Measurements from ENCODE around the gene HBS1L. TPM values are rescaled to one million over a fixed set of nuclear protein-coding genes. Genes with fewer than 3 reads are reported as not detected.

The HBS1L gene
- total and polyA plus RNA-seq, 10 of the 15 experiments (the other 5 are each of a cell fraction or from before 2014, with no cell fraction given): 58.7 to 142 (median 78.8) TPM

DNA sequence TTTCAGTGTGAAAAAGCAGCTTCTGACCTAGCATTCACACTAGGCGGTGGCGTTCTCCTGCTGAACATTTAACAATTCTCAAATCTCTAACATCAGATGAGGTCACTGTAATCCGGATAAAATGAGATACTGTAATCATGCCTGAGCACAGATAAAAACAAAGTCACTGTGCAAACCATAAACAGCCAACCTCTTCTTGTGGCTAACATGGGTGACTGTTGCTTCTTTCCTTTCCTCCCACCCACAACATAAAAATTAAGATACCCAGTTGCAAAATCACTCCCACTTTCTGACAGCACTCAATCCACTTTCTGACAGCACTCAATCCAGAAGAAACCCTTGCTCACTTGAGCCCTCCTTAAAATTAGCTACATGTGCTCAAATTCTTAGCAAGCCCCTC, 93.3 kb downstream of the HBS1L start:
- H3K9me3 ChIP-seq (replicated peaks; ENCODE audit: control insufficient read depth, insufficient read depth, low read length): no peaks in the 10 kb centered on the region
- no peak overlapping the region for H3K9ac ChIP-seq (ENCODE audit: control insufficient read depth, insufficient read depth, low read length)
- no peaks in the 10 kb centered on the region for H3K4me1 ChIP-seq (ENCODE audit: control insufficient read depth, insufficient read depth, low read length)
- no peak for TF ChIP-seq SMAD1 (IDR thresholded peaks at IDR 0.05; ENCODE audit: low read depth, partially characterized antibody)
- TF ChIP-seq NBN (IDR thresholded peaks at IDR 0.05): no peak
- TF ChIP-seq HDAC6 (IDR thresholded peaks at IDR 0.05; ENCODE audit: unreplicated experiment): no peak
- no peak for TF ChIP-seq ZSCAN29 (IDR thresholded peaks at IDR 0.05)
- no peak for TF ChIP-seq ESRRA (IDR thresholded peaks at IDR 0.05; ENCODE audit: low read length)
- ChIA-PET CTCF (interaction anchor here (1.0 kb wide), 1 partner anchor 320 kb away, joined by 3 read pairs; no protein-coding TSS in a partner anchor), POLR2A (no interaction called here), RAD21 (ENCODE audit: unreplicated experiment) (no interaction called here), SMC1A (ENCODE audit: uncharacterized antibody, unreplicated experiment) (interaction anchor here (1.5 kb wide), 1 partner anchor 21 kb away, joined by 4 read pairs; no protein-coding TSS in a partner anchor)
- no peak overlapping the region for H3K27ac ChIP-seq (ENCODE audit: control insufficient read depth, insufficient read depth)
- H3K27me3 ChIP-seq (replicated peaks in 1 of 2; ENCODE audit: control insufficient read depth in 2 of 2, insufficient read depth in 2 of 2, low read length in 1 of 2): no peaks in the 10 kb centered on the region
- no peak overlapping the region for H2AFZ ChIP-seq (ENCODE audit: control insufficient read depth, low read depth, low read length)
- H4K20me1 ChIP-seq (ENCODE audit: control insufficient read depth, insufficient read depth): no peaks in the 10 kb centered on the region
- intact Hi-C loops (cut with micrococcal nuclease; ENCODE audit: unreplicated experiment) (no loop called here), in situ Hi-C loops (cut with MboI) (no loop called here)
- no peak for ATAC-seq
- no peak overlapping the region for H3K4me3 ChIP-seq
- no peak for DNase-seq (ENCODE audit: low read depth, low spot score)
- peaks cover 0 to 7% of the 10 kb centered on the region in 2 experiments; a peak in 1 of 4 replicates for H3K36me3 ChIP-seq (ENCODE audit: control insufficient read depth in 2 of 2, insufficient read depth in 2 of 2, low read length in 1 of 2)
- FAIRE-seq: no peak
- BruUV-seq (replicated peaks): no TSS peak
- WGBS (ENCODE audit: insufficient coverage, insufficient replicate concordance, low lambda C conversion rate, missing lambda C conversion rate): 88% methylated on average over 3 of the region's 3 CpGs
- no peaks in the 10 kb centered on the region for H3K79me2 ChIP-seq (ENCODE audit: control insufficient read depth, insufficient read depth, low read length)
- H3K4me2 ChIP-seq (ENCODE audit: control insufficient read depth, insufficient read depth): no peak overlapping the region

DNA sequence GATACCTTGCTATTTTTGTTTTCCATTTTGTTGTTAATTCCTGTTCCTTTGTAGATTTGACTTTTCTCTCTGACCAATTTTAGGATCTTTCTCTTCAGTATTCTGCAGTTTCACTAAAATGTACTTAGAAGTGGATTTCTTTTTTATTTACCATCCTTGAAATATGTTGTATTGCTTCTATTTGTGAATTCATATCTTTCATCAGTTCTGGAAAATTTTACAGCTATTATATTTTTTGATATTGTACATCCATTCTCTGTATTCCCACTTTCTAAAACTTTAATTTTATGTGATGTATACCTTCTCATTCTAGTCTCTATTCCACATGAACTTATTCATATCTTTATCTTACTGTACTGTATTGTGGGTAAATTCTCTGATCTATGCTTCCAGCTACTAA, 95.0 kb downstream of the HBS1L start:
- no peaks in the 10 kb centered on the region for H4K20me1 ChIP-seq (ENCODE audit: control insufficient read depth, insufficient read depth)
- in situ Hi-C loops (cut with MboI) (no loop called here), intact Hi-C loops (cut with micrococcal nuclease; ENCODE audit: unreplicated experiment) (loop anchor here (10.0 kb wide), 1 partner anchor 475 kb away; no protein-coding TSS in a partner anchor)
- ChIA-PET POLR2A (no interaction called here), CTCF (interaction anchor here (0.8 to 1.3 kb wide), 3 partner anchors 9 to 44 kb away, joined by 3 to 5 read pairs (median 3); no protein-coding TSS in a partner anchor), SMC1A (ENCODE audit: uncharacterized antibody, unreplicated experiment) (interaction anchor here (0.5 to 1.4 kb wide), 5 partner anchors 9 to 836 kb away, joined by 3 to 5 read pairs (median 4); partner anchors contain the start of gene ALDH8A1), RAD21 (ENCODE audit: unreplicated experiment) (interaction anchor here (0.7 kb wide), 1 partner anchor 20 kb away, joined by 3 read pairs; no protein-coding TSS in a partner anchor)
- no peak for FAIRE-seq
- H3K4me3 ChIP-seq: no peak overlapping the region
- no peak for DNase-seq (ENCODE audit: low read depth, low spot score)
- no peak overlapping the region for H3K4me2 ChIP-seq (ENCODE audit: control insufficient read depth, insufficient read depth)
- H3K4me1 ChIP-seq (ENCODE audit: control insufficient read depth, insufficient read depth, low read length): no peaks in the 10 kb centered on the region
- no peak overlapping the region for H2AFZ ChIP-seq (ENCODE audit: control insufficient read depth, low read depth, low read length)
- H3K9ac ChIP-seq (ENCODE audit: control insufficient read depth, insufficient read depth, low read length): no peak overlapping the region
- H3K27ac ChIP-seq (ENCODE audit: control insufficient read depth, insufficient read depth): no peak overlapping the region
- ATAC-seq: no peak
- H3K79me2 ChIP-seq (ENCODE audit: control insufficient read depth, insufficient read depth, low read length): no peaks in the 10 kb centered on the region
- BruUV-seq (replicated peaks): no TSS peak
- H3K9me3 ChIP-seq (replicated peaks; ENCODE audit: control insufficient read depth, insufficient read depth, low read length): no peaks in the 10 kb centered on the region
- H3K27me3 ChIP-seq (replicated peaks in 1 of 2; ENCODE audit: control insufficient read depth in 2 of 2, insufficient read depth in 2 of 2, low read length in 1 of 2): no peaks in the 10 kb centered on the region
- H3K36me3 ChIP-seq (ENCODE audit: control insufficient read depth in 2 of 2, insufficient read depth in 2 of 2, low read length in 1 of 2): peaks cover 0 to 4% of the 10 kb centered on the region in 2 experiments; a peak in 1 of 4 replicates
- TF ChIP-seq POLR2AphosphoS2 (IDR thresholded peaks at IDR 0.05; ENCODE audit: low read depth, low read length): no peak
- TF ChIP-seq MTA2 (IDR thresholded peaks at IDR 0.05; ENCODE audit: low read depth): no peak
- no peak for TF ChIP-seq ZNF274 (IDR thresholded peaks at IDR 0.05; ENCODE audit: insufficient read depth, insufficient read length)
- TF ChIP-seq BRCA1 (IDR thresholded peaks at IDR 0.05; ENCODE audit: low read depth, low read length): no peak
- no peak for TF ChIP-seq SUZ12 (IDR thresholded peaks at IDR 0.05; ENCODE audit: unreplicated experiment)
- TF ChIP-seq, protein P1, sequence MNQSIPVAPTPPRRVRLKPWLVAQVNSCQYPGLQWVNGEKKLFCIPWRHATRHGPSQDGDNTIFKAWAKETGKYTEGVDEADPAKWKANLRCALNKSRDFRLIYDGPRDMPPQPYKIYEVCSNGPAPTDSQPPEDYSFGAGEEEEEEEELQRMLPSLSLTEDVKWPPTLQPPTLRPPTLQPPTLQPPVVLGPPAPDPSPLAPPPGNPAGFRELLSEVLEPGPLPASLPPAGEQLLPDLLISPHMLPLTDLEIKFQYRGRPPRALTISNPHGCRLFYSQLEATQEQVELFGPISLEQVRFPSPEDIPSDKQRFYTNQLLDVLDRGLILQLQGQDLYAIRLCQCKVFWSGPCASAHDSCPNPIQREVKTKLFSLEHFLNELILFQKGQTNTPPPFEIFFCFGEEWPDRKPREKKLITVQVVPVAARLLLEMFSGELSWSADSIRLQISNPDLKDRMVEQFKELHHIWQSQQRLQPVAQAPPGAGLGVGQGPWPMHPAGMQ (IDR thresholded peaks at IDR 0.05; ENCODE audit: borderline replicate concordance): no peak
- TF ChIP-seq PML (IDR thresholded peaks at IDR 0.05; ENCODE audit: low read length): no peak
- TF ChIP-seq SIX5 (IDR thresholded peaks at IDR 0.05; ENCODE audit: low read depth, low read length, severe bottlenecking): no peak
- TF ChIP-seq SRF (IDR thresholded peaks at IDR 0.05; ENCODE audit: low read depth in 2 of 2, low read length in 2 of 2): no peak
- no peak for TF ChIP-seq MEF2A (IDR thresholded peaks at IDR 0.05; ENCODE audit: insufficient read depth, low read depth, low read length)

Measured in GM12878 (cell line).